PC-9 (cell line): ENCODE data around the gene IL17REL. TPM values are rescaled to one million over a fixed set of nuclear protein-coding genes. Genes with fewer than 3 reads are reported as not detected.

Source experiments
- BruUV-seq: library from RNA; stranded (reverse); fragments of 400-500 nt; replicated peaks from 2 replicates; lab custom pipeline; 2021; lab: Mats Ljungman, UMichigan
- CTCF ChIA-PET: fragments of 300-600 bp; sonication (Branson Sonifier 250); formaldehyde crosslinking; loops from one replicate; lab custom pipeline; 2022; ENCODE audit warnings: antibody characterized with exemption; lab: Charles Lee
- POLR2A ChIA-PET: fragments of 300-600 bp; sonication (Branson Sonifier 250); formaldehyde crosslinking; loops from one replicate; lab custom pipeline; 2022; ENCODE audit warnings: antibody characterized with exemption; ENCODE audit not compliant: unreplicated experiment; lab: Charles Lee
- DNase-seq, 2 experiments: peaks; one replicate each; pipeline versions ENCODE4 v3.0.0 to v3.0.0-alpha.2; 2015 to 2022; ENCODE audit warnings: mixed read lengths in 1 of 2
- H2AFZ ChIP-seq: fragments of 200-600 bp; sonication (generic); 2 replicates; pipeline ENCODE4 v1.8.1; 2017; ENCODE audit warnings: antibody characterized with exemption
- H3F3A ChIP-seq: fragments of 200-600 bp; sonication (generic); 2 replicates; pipeline ENCODE4 v1.8.1; 2017; ENCODE audit warnings: antibody characterized with exemption, mild to moderate bottlenecking, low read depth; ENCODE audit not compliant: insufficient read depth
- H3K27ac ChIP-seq: fragments of 200-600 bp; sonication (generic); 2 replicates; pipeline ENCODE4 v1.6.1; 2016; ENCODE audit warnings: mixed run types
- H3K27me3 ChIP-seq: fragments of 200-600 bp; sonication (generic); 2 replicates; pipeline ENCODE4 v1.6.1; 2016; ENCODE audit warnings: low read depth, mixed run types; ENCODE audit not compliant: insufficient read depth
- H3K36me3 ChIP-seq: fragments of 200-600 bp; sonication (generic); 2 replicates; pipeline ENCODE4 v1.6.1; 2016; ENCODE audit warnings: low read depth, mixed run types
- H3K4me1 ChIP-seq: fragments of 200-600 bp; sonication (generic); replicated peaks from 2 replicates; pipeline ENCODE4 v1.6.1; 2016; ENCODE audit warnings: mixed run types; ENCODE audit not compliant: insufficient read depth
- H3K4me2 ChIP-seq: fragments of 200-600 bp; sonication (generic); 2 replicates; pipeline ENCODE4 v1.6.1; 2017; ENCODE audit warnings: mixed run types
- H3K4me3 ChIP-seq: fragments of 200-600 bp; sonication (generic); 2 replicates; pipeline ENCODE4 v1.6.1; 2016; ENCODE audit warnings: mixed run types
- H3K79me2 ChIP-seq: fragments of 200-600 bp; sonication (generic); 2 replicates; pipeline ENCODE4 v1.6.1; 2017; ENCODE audit warnings: low read depth, mixed run types
- H3K9me2 ChIP-seq: fragments of 200-600 bp; sonication (generic); 2 replicates; pipeline ENCODE4 v1.8.1; 2017; ENCODE audit warnings: mild to moderate bottlenecking; ENCODE audit not compliant: insufficient read depth
- H3K9me3 ChIP-seq: fragments of 200-600 bp; sonication (generic); 2 replicates; pipeline ENCODE4 v1.8.1; 2016; ENCODE audit warnings: low read depth; ENCODE audit not compliant: insufficient read depth
- H4K20me1 ChIP-seq: fragments of 200-600 bp; sonication (generic); 2 replicates; pipeline ENCODE4 v1.8.1; 2017; ENCODE audit not compliant: insufficient read depth
- CTCF ChIP-seq: fragments of 200-600 bp; sonication (generic); conservative IDR thresholded peaks from 2 replicates; pipeline ENCODE4 v1.6.1; 2017; ENCODE audit warnings: mixed run types, antibody characterized with exemption, mild to moderate bottlenecking, moderate library complexity
- EZH2 ChIP-seq: fragments of 200-600 bp; sonication (generic); IDR thresholded peaks from 2 replicates; pipeline ENCODE4 v1.8.0; 2017; ENCODE audit warnings: antibody characterized with exemption, low read depth
- intact Hi-C: fragments of 100-400 bp; cut with micrococcal nuclease; formaldehyde crosslinking; loops from one replicate; pipeline ENCODE4 v1.10.0; 2022; ENCODE audit not compliant: unreplicated experiment
- total RNA-seq: library from RNA; stranded (reverse); gene quantifications from 2 replicates; pipeline ENCODE4 v1.2.3, GENCODE V29; 2021

The IL17REL gene
- total RNA-seq, 1 experiment from 2014 or later, result not detected

GRCh38 chr22:50060441-50061140, 48.0 kb upstream of the IL17REL start:
- Histone ChIP-seq H3F3A (no peaks in the 10 kb centered on the region), H3K27ac (no peak overlapping the region), H3K4me1 (no peaks in the 10 kb centered on the region), H3K36me3 (no peaks in the 10 kb centered on the region), H3K9me2 (no peaks in the 10 kb centered on the region), H3K27me3 (peaks cover 70% of the 10 kb centered on the region), H4K20me1 (no peaks in the 10 kb centered on the region), H3K4me3 (no peak overlapping the region), H3K9me3 (no peaks in the 10 kb centered on the region), H2AFZ (no peak overlapping the region), H3K79me2 (no peaks in the 10 kb centered on the region), H3K4me2 (no peak overlapping the region)
- TF ChIP-seq CTCF (no peak), EZH2 (no peak)
- peak in 1 of 2 experiments; percentile 16 for DNase-seq
- intact Hi-C loops, result no loop called here
- CTCF ChIA-PET, result no interaction called here
- BruUV-seq, result no TSS peak
- POLR2A ChIA-PET, result no interaction called here

- Histone ChIP-seq H3K27ac (no peak overlapping the region), H3K9me2 (no peaks in the 10 kb centered on the region), H2AFZ (no peak overlapping the region), H3K79me2 (no peaks in the 10 kb centered on the region), H3K4me2 (no peak overlapping the region), H3K9me3 (no peaks in the 10 kb centered on the region), H3K36me3 (no peaks in the 10 kb centered on the region), H3K27me3 (peaks cover 71% of the 10 kb centered on the region), H3F3A (no peaks in the 10 kb centered on the region), H3K4me3 (no peak overlapping the region), H3K4me1 (no peaks in the 10 kb centered on the region), H4K20me1 (no peaks in the 10 kb centered on the region)
- POLR2A ChIA-PET, result no interaction called here
- TF ChIP-seq CTCF (no peak), EZH2 (no peak)
- BruUV-seq, result no TSS peak
- no peak for DNase-seq
- intact Hi-C loops, result no loop called here
- CTCF ChIA-PET, result no interaction called here
These were observed 47.3 kb upstream of the IL17REL start for GRCh38 chr22:50059881-50060262.

GRCh38 chr22:50058906-50059880, 46.6 kb upstream of the IL17REL start:
- Histone ChIP-seq H3K9me2 (no peaks in the 10 kb centered on the region), H3K4me2 (no peak overlapping the region), H4K20me1 (no peaks in the 10 kb centered on the region), H3K79me2 (no peaks in the 10 kb centered on the region), H3K4me1 (no peaks in the 10 kb centered on the region), H3K4me3 (no peak overlapping the region), H3K27ac (no peak overlapping the region), H3K9me3 (no peaks in the 10 kb centered on the region), H3K36me3 (no peaks in the 10 kb centered on the region), H3K27me3 (peaks cover 71% of the 10 kb centered on the region), H3F3A (no peaks in the 10 kb centered on the region), H2AFZ (no peak overlapping the region)
- POLR2A ChIA-PET, result interaction anchor here (0.6 kb wide), 1 partner anchor 14 kb away, joined by 5 read pairs; no protein-coding TSS in a partner anchor
- TF ChIP-seq CTCF, result no peak
- no peak for TF ChIP-seq EZH2
- BruUV-seq, result no TSS peak
- intact Hi-C loops, result no loop called here
- CTCF ChIA-PET, result no interaction called here
- no peak for DNase-seq
